ENCODE data around the gene PELI3. TPM values are rescaled to one million over a fixed set of nuclear protein-coding genes. Genes with fewer than 3 reads are reported as not detected.

Gene PELI3
- total RNA-seq, 4 donors from 2014 or later: 11.4 to 21.8 (median 14.7) TPM

DNA sequence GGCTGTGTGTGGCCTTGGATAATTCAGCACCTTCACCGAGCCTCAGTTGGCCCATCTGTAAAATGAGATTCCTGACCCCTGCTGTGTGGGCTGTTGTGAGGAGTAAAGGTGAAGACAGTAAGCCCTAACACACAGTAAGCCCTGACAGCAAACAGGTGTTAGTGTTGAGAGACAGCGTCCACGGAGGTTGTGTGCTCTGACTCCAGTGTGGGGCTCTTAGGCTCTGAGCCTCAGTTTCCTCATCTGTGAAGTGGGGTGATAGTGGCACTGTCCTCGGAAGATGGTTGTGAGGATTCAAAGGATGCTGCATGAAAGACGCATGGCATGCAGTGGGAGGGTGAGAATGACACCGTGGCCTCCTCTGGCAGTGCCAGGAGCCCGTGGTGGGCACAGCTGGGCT, 27.8 kb downstream of the PELI3 start:
- no peaks in the 10 kb centered on the region for H3K4me1 ChIP-seq
- 93 to 96% methylated on average over 5 to 7 of the region's 7 CpGs for WGBS, 2 donors
- H3K9me3 ChIP-seq: no peaks in the 10 kb centered on the region
- H3K27ac ChIP-seq: no peak overlapping the region
- intact Hi-C loops (cut with DNase I): no loop called here
- TF ChIP-seq POLR2A (IDR thresholded peaks at IDR 0.05) (no peak), CTCF (IDR thresholded peaks at IDR 0.05) (no peak)
- H3K4me3 ChIP-seq (replicated peaks in 1 of 3): no peak overlapping the region
- peaks cover 15 to 26% of the 10 kb centered on the region in 2 donors for H3K36me3 ChIP-seq
- H3K27me3 ChIP-seq: no peaks in the 10 kb centered on the region
- no peak for DNase-seq

DNA sequence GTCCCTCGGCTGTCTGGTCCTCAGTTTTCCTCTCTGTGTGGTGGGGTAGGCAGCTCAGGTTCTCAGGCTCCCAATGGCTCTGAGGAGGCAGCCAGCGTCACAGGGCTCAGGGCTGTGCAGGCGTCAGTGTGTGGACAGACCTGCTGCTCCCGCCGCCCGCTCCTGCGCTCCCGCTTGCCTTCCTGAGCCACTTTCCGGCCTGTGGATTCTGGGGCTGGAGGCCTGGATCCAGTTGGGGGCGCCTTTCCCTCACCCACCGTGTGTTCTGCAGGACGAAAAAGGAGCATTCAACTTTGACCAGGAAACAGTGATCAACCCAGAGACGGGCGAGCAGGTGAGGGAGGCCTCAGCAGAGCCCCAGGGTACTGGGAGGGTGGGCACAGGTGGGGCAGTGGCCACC, 28.2 kb downstream of the PELI3 start:
- H3K4me3 ChIP-seq (replicated peaks in 1 of 3): no peak overlapping the region
- H3K27me3 ChIP-seq: no peaks in the 10 kb centered on the region
- no peaks in the 10 kb centered on the region for H3K4me1 ChIP-seq
- TF ChIP-seq CTCF (IDR thresholded peaks at IDR 0.05): no peak
- DNase-seq: no peak
- WGBS, 2 donors: 68 to 85% methylated on average over 4 to 6 of the region's 14 CpGs
- H3K9me3 ChIP-seq: no peaks in the 10 kb centered on the region
- intact Hi-C loops (cut with DNase I): no loop called here
- no peak overlapping the region for H3K27ac ChIP-seq
- H3K36me3 ChIP-seq: peaks cover 15 to 28% of the 10 kb centered on the region in 2 donors

DNA sequence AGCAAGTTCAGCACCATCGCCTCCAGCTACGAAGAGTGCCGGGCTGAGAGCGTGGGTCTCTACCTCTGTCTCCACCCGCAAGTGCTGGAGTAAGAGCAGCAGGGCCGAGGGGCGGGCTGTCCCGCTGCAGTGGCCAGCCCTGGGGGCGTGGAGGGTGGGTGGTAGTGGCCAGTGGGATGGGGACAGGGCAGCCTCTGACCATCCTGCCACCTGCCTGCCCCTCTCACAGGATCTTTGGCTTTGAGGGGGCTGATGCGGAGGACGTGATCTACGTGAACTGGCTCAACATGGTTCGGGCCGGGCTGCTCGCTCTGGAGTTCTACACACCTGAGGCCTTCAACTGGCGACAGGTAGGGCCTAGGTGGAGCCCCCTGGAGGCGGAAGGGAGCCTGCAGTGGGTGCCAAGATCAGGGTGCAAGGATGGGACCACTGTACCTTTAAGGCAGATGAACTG, 28.7 kb downstream of the PELI3 start:
- Histone ChIP-seq H3K4me1 (no peaks in the 10 kb centered on the region), H3K9me3 (no peaks in the 10 kb centered on the region), H3K36me3 (peaks cover 19 to 30% of the 10 kb centered on the region in 2 donors), H3K4me3 (replicated peaks in 1 of 3) (no peak overlapping the region), H3K27ac (no peak overlapping the region), H3K27me3 (no peaks in the 10 kb centered on the region)
- intact Hi-C loops (cut with DNase I): no loop called here
- WGBS, 2 donors: 91 to 100% methylated on average over 9 to 17 of the region's 17 CpGs
- DNase-seq: no peak
- TF ChIP-seq POLR2A (IDR thresholded peaks at IDR 0.05) (no peak), CTCF (IDR thresholded peaks at IDR 0.05) (no peak)

- Histone ChIP-seq H3K27me3 (no peaks in the 10 kb centered on the region), H3K4me1 (no peaks in the 10 kb centered on the region), H3K36me3 (peaks cover 19 to 30% of the 10 kb centered on the region in 2 donors), H3K9me3 (no peaks in the 10 kb centered on the region), H3K4me3 (replicated peaks in 1 of 3) (no peak overlapping the region), H3K27ac (no peak overlapping the region)
- 96 to 98% methylated on average over 7 to 13 of the region's 16 CpGs for WGBS, 2 donors
- DNase-seq: no peak
- intact Hi-C loops (cut with DNase I): no loop called here
- no peak for TF ChIP-seq CTCF (IDR thresholded peaks at IDR 0.05)
- TF ChIP-seq POLR2A (IDR thresholded peaks at IDR 0.05): no peak
These were observed 30.5 kb downstream of the PELI3 start for GRCh38 chr11:66497206-66497605.

GRCh38 chr11:66498506-66498905, 31.8 kb downstream of the PELI3 start:
- Histone ChIP-seq H3K27ac (no peak overlapping the region), H3K4me1 (no peaks in the 10 kb centered on the region), H3K9me3 (no peaks in the 10 kb centered on the region), H3K36me3 (peaks cover 8 to 22% of the 10 kb centered on the region in 2 donors), H3K4me3 (replicated peaks in 1 of 3) (no peak overlapping the region), H3K27me3 (no peaks in the 10 kb centered on the region)
- DNase-seq: no peak
- TF ChIP-seq CTCF (IDR thresholded peaks at IDR 0.05): no peak
- TF ChIP-seq POLR2A (IDR thresholded peaks at IDR 0.05): no peak
- intact Hi-C loops (cut with DNase I): no loop called here
- WGBS, 2 donors: 95 to 97% methylated on average over 5 of the region's 5 CpGs
